Fibroblast of the aortic adventitia (primary cell): ENCODE data around the gene WWC2. TPM values are rescaled to one million over a fixed set of nuclear protein-coding genes. Genes with fewer than 3 reads are reported as not detected.

Source experiments
- DNase-seq: peaks from one replicate; pipeline ENCODE4 v3.0.0-alpha.2; 2010; ENCODE audit warnings: low read depth
- H3K4me3 ChIP-seq: 2 replicates; pipeline ENCODE4 v1.5.1; 2011; ENCODE audit warnings: low read depth, mild to moderate bottlenecking, control low read depth, low read length, moderate library complexity
- CTCF ChIP-seq: IDR thresholded peaks from 2 replicates; pipeline ENCODE4 v1.5.1; 2011; ENCODE audit warnings: mild to moderate bottlenecking, low read length, control low read depth, inconsistent platforms; ENCODE audit not compliant: insufficient read depth
- total RNA-seq: library from RNA; depleted of rRNA; stranded (reverse); fragments of >200 nt; gene quantifications from 2 replicates; pipeline ENCODE4 v1.2.3, GENCODE V29; 2012; ENCODE audit warnings: low replicate concordance

The WWC2 gene
- total RNA-seq, 1 donor = 21.5 TPM

GRCh38 chr4:183100298-183100599, 1.2 kb downstream of the WWC2 start:
- H3K4me3 ChIP-seq = peak overlapping the region; percentile 89
- DNase-seq = no peak
- no peak for TF ChIP-seq CTCF

GRCh38 chr4:183100827-183101226, 1.8 kb downstream of the WWC2 start:
- no peak for TF ChIP-seq CTCF
- H3K4me3 ChIP-seq = peak overlapping the region; percentile 89
- no peak for DNase-seq

GRCh38 chr4:183101956-183102480, 3.0 kb downstream of the WWC2 start:
- no peak for TF ChIP-seq CTCF
- H3K4me3 ChIP-seq = no peak overlapping the region
- DNase-seq = no peak

- TF ChIP-seq CTCF = no peak
- no peak for DNase-seq
- no peak overlapping the region for H3K4me3 ChIP-seq
These were observed 6.0 kb downstream of the WWC2 start for GRCh38 chr4:183105092-183105491.

- DNase-seq = no peak
- peak; percentile 10 for TF ChIP-seq CTCF
- no peak overlapping the region for H3K4me3 ChIP-seq
These were observed 7.8 kb downstream of the WWC2 start for GRCh38 chr4:183106839-183107238.

- DNase-seq = no peak
- no peak overlapping the region for H3K4me3 ChIP-seq
- TF ChIP-seq CTCF = no peak
These were observed 8.9 kb downstream of the WWC2 start for GRCh38 chr4:183107891-183108459.

GRCh38 chr4:183110244-183110643, 11.2 kb downstream of the WWC2 start:
- H3K4me3 ChIP-seq = no peak overlapping the region
- no peak for DNase-seq
- TF ChIP-seq CTCF = no peak
